Endothelial cell of umbilical vein (primary cell): ENCODE results near the gene EID3. TPM values are rescaled to one million over a fixed set of nuclear protein-coding genes. Genes with fewer than 3 reads are reported as not detected.

Source experiments
- BruUV-seq: library from RNA; stranded (reverse); fragments of 400-500 nt; replicated peaks from 2 replicates; lab custom pipeline; 2021; lab: Mats Ljungman, UMichigan
- CTCF ChIA-PET: fragments of 300-600, 350-600 bp; sonication (Branson Sonifier 250); formaldehyde crosslinking; loops from one replicate; lab custom pipeline; 2021; ENCODE audit warnings: antibody characterized with exemption, inconsistent platforms; lab: Charles Lee
- POLR2A ChIA-PET: fragments of 300-600, 350-600 bp; sonication (Branson Sonifier 250); formaldehyde crosslinking; loops from one replicate; lab custom pipeline; 2021; ENCODE audit warnings: antibody characterized with exemption, inconsistent platforms; lab: Charles Lee
- DNase-seq: peaks from one replicate; pipeline ENCODE4 v3.0.0-alpha.2; 2011; ENCODE audit warnings: low read depth, low spot score
- FAIRE-seq: peaks from 2 replicates; lab custom pipeline; 2011; peaks lifted over from hg19 to GRCh38; lab: Jason Lieb, UNC
- H2AFZ ChIP-seq: 2 replicates; pipeline ENCODE4 v1.6.0; 2012; ENCODE audit warnings: low read depth, low read length, control low read depth, inconsistent platforms
- H3K27ac ChIP-seq: 2 replicates; pipeline ENCODE4 v1.5.1; 2011; ENCODE audit warnings: low read depth, mild to moderate bottlenecking, control low read depth, low read length, moderate library complexity; ENCODE audit not compliant: insufficient read depth
- H3K27me3 ChIP-seq, 2 experiments: 2 replicates each; pipeline versions ENCODE4 v1.6.0 to v1.6.1; 2011; ENCODE audit warnings: low read length in 2 of 2, mixed read lengths in 1 of 2; ENCODE audit not compliant: control insufficient read depth in 2 of 2, insufficient read depth in 2 of 2
- H3K36me3 ChIP-seq, 2 experiments: 2 replicates in 1 of 2; 3 replicates in 1 of 2; pipeline ENCODE4 v1.5.1; 2011; ENCODE audit warnings: low read length in 2 of 2, mild to moderate bottlenecking in 1 of 2, moderate library complexity in 1 of 2; ENCODE audit not compliant: control insufficient read depth in 2 of 2, insufficient read depth in 2 of 2; ENCODE audit errors: extremely low read depth in 1 of 2
- H3K4me1 ChIP-seq: 3 replicates; pipeline ENCODE4 v1.5.1; 2011; ENCODE audit warnings: mild to moderate bottlenecking, low read length; ENCODE audit not compliant: control insufficient read depth, insufficient read depth; ENCODE audit errors: extremely low read depth
- H3K4me2 ChIP-seq: 2 replicates; pipeline ENCODE4 v1.6.1; 2011; ENCODE audit warnings: low read length, control low read depth, mixed read lengths; ENCODE audit not compliant: insufficient read depth
- H3K4me3 ChIP-seq, 3 experiments: fragments of 200-600 bp in 1 of 3; sonication (generic), shearing (Covaris generic) in 1 of 3; replicated peaks in 1 of 3; 2 replicates each; pipeline ENCODE4 v1.5.1; 2011 to 2016; ENCODE audit warnings: control low read depth in 3 of 3, low read length in 3 of 3, mild to moderate bottlenecking in 2 of 3, inconsistent platforms in 1 of 3, low read depth in 1 of 3, moderate library complexity in 1 of 3; ENCODE audit not compliant: insufficient read depth in 1 of 3
- H3K79me2 ChIP-seq: 2 replicates; pipeline ENCODE4 v1.6.0; 2012; ENCODE audit warnings: low read length, inconsistent platforms; ENCODE audit not compliant: control insufficient read depth, insufficient read depth
- H3K9ac ChIP-seq: replicated peaks from 2 replicates; pipeline ENCODE3; 2011; ENCODE audit warnings: low read length, control low read depth; ENCODE audit not compliant: insufficient read depth; ENCODE audit errors: extremely low read depth
- H3K9me1 ChIP-seq: replicated peaks from 3 replicates; pipeline ENCODE4 v1.6.0; 2011; ENCODE audit warnings: mild to moderate bottlenecking, low read length; ENCODE audit not compliant: control insufficient read depth, insufficient read depth; ENCODE audit errors: extremely low read depth
- H3K9me3 ChIP-seq: replicated peaks from 2 replicates; pipeline ENCODE4 v1.5.1; 2012; ENCODE audit warnings: low read length, inconsistent platforms; ENCODE audit not compliant: control insufficient read depth, insufficient read depth
- H4K20me1 ChIP-seq: replicated peaks from 2 replicates; pipeline ENCODE3; 2011; ENCODE audit warnings: mild to moderate bottlenecking, low read length; ENCODE audit not compliant: control insufficient read depth, insufficient read depth; ENCODE audit errors: extremely low read depth
- CTCF ChIP-seq, 2 donors: IDR thresholded peaks; 1 replicate in 1 of 2; 2 replicates in 1 of 2; pipeline ENCODE4 v1.5.1; 2011; ENCODE audit warnings: low read length in 2 of 2, mild to moderate bottlenecking in 2 of 2, moderate library complexity in 2 of 2, control low read depth in 1 of 2, inconsistent platforms in 1 of 2, low read depth in 1 of 2; ENCODE audit not compliant: insufficient read depth in 1 of 2; ENCODE audit errors: extremely low read depth in 1 of 2
- EZH2 ChIP-seq: IDR thresholded peaks from 2 replicates; pipeline ENCODE4 v1.6.1; 2012; ENCODE audit warnings: borderline replicate concordance, low read depth, mild to moderate bottlenecking, moderate library complexity, low read length, inconsistent platforms; ENCODE audit not compliant: severe bottlenecking
- FOS ChIP-seq: IDR thresholded peaks from 2 replicates; pipeline ENCODE4 v1.6.1; 2011; ENCODE audit warnings: mild to moderate bottlenecking, low read length, moderate library complexity, borderline replicate concordance; ENCODE audit not compliant: insufficient read depth
- GATA2 ChIP-seq: IDR thresholded peaks from 2 replicates; pipeline ENCODE4 v1.7.0; 2011; ENCODE audit warnings: low read depth, mild to moderate bottlenecking, moderate library complexity, mixed read lengths, low read length; ENCODE audit not compliant: insufficient read length, insufficient read depth
- JUN ChIP-seq: IDR thresholded peaks from 2 replicates; pipeline ENCODE4 v1.6.1; 2011; ENCODE audit warnings: borderline replicate concordance, low read depth; ENCODE audit not compliant: insufficient read length, insufficient read depth
- MAX ChIP-seq: IDR thresholded peaks from 2 replicates; pipeline ENCODE4 v1.6.1; 2011; ENCODE audit not compliant: insufficient read depth, insufficient read length
- MYC ChIP-seq: IDR thresholded peaks from one replicate; pipeline ENCODE4 v1.6.1; 2011; ENCODE audit warnings: mild to moderate bottlenecking, low read depth, low read length
- POLR2A ChIP-seq: IDR thresholded peaks from 2 replicates; pipeline ENCODE4 v1.6.1; 2012; ENCODE audit warnings: low read depth, mild to moderate bottlenecking, control low read depth, low read length
- POLR2AphosphoS5 ChIP-seq: IDR thresholded peaks from 2 replicates; pipeline ENCODE4 v1.6.1; 2012; ENCODE audit warnings: low read depth, mild to moderate bottlenecking, control low read depth, low read length, moderate library complexity; ENCODE audit not compliant: insufficient read depth
- dilution Hi-C: fragments of 300-500 bp; cut with MboI; formaldehyde crosslinking; loops from one replicate; pipeline ENCODE4 v1.15.0; 2019; ENCODE audit warnings: low sequenced_read_pairs; ENCODE audit not compliant: extremely low pct_ligation_motif_present
- intact Hi-C: fragments of 100-400 bp; cut with micrococcal nuclease; formaldehyde crosslinking; loops from one replicate; pipeline ENCODE4 v1.10.0; 2022
- polyA plus RNA-seq, 4 experiments: library from polyadenylated mRNA; depleted of rRNA in 3 of 4; stranded (reverse) in 3 of 4; unstranded in 1 of 4; fragments of >200 nt; gene quantifications; 2 replicates each; pipeline versions ENCODE4 v1.2.1 to v1.2.3, GENCODE V29; 2011 to 2012; ENCODE audit warnings: missing spikeins in 1 of 4
- total RNA-seq: library from RNA; stranded (reverse); gene quantifications from 2 replicates; pipeline ENCODE4 v1.2.3, GENCODE V29; 2021

EID3 gene
- total and polyA plus RNA-seq, 2 donors (not counting 3 experiments of a cell fraction or from before 2014, with no cell fraction given), result 1.5 to 14.5 TPM

GRCh38 chr12:104339663-104340062, 36.1 kb downstream of the EID3 start:
- no peak overlapping the region for H3K4me2 ChIP-seq
- no peaks in the 10 kb centered on the region for H3K27me3 ChIP-seq
- no peak overlapping the region for H2AFZ ChIP-seq
- dilution Hi-C loops (no loop called here), intact Hi-C loops (no loop called here)
- no peaks in the 10 kb centered on the region for H4K20me1 ChIP-seq
- H3K27ac ChIP-seq, result no peak overlapping the region
- FAIRE-seq, result no peak
- no peak for DNase-seq
- H3K9ac ChIP-seq, result no peak overlapping the region
- CTCF ChIA-PET, result interaction anchor here (0.7 to 1.5 kb wide), 6 partner anchors 9 to 714 kb away, joined by 3 to 8 read pairs (median 4); partner anchors contain the start of gene TXNRD1
- peaks cover 70% of the 10 kb centered on the region for H3K79me2 ChIP-seq
- H3K36me3 ChIP-seq, result peaks cover 44 to 45% of the 10 kb centered on the region in 2 experiments
- no peaks in the 10 kb centered on the region for H3K9me1 ChIP-seq
- no peak overlapping the region for H3K4me3 ChIP-seq
- TF ChIP-seq CTCF (IDR thresholded peaks at IDR 0.05; ENCODE audit: extremely low read depth in 1 of 2, insufficient read depth in 1 of 2, low read depth in 1 of 2, low read length in 2 of 2), result no peak
- TF ChIP-seq JUN, result no peak
- TF ChIP-seq MAX, result no peak
- H3K4me1 ChIP-seq, result no peaks in the 10 kb centered on the region
- no TSS peak for BruUV-seq
- POLR2A ChIA-PET, result no interaction called here
- no peaks in the 10 kb centered on the region for H3K9me3 ChIP-seq

GRCh38 chr12:104340177-104340576, 36.6 kb downstream of the EID3 start:
- FAIRE-seq (no peak), DNase-seq (peak; percentile 41)
- Histone ChIP-seq H2AFZ (no peak overlapping the region), H3K27ac (no peak overlapping the region), H3K36me3 (peaks cover 41 to 45% of the 10 kb centered on the region in 2 experiments), H3K9ac (no peak overlapping the region), H3K79me2 (peaks cover 71% of the 10 kb centered on the region), H3K27me3 (no peaks in the 10 kb centered on the region), H3K9me3 (no peaks in the 10 kb centered on the region), H4K20me1 (no peaks in the 10 kb centered on the region), H3K4me1 (no peaks in the 10 kb centered on the region), H3K4me2 (no peak overlapping the region), H3K4me3 (no peak overlapping the region), H3K9me1 (no peaks in the 10 kb centered on the region)
- CTCF ChIA-PET, result interaction anchor here (0.9 to 1.5 kb wide), 5 partner anchors 10 to 713 kb away, joined by 3 to 8 read pairs (median 4); partner anchors contain the start of gene TXNRD1
- intact Hi-C loops, result no loop called here
- POLR2A ChIA-PET, result no interaction called here
- TF ChIP-seq GATA2 (no peak), EZH2 (no peak), POLR2A (no peak), JUN (no peak), CTCF (IDR thresholded peaks at IDR 0.05; ENCODE audit: extremely low read depth in 1 of 2, insufficient read depth in 1 of 2, low read depth in 1 of 2, low read length in 2 of 2) (no peak), MAX (no peak), POLR2AphosphoS5 (no peak), FOS (no peak), MYC (no peak)
- BruUV-seq, result no TSS peak
- dilution Hi-C loops, result no loop called here
